Natural killer cell treated with Interleukin-12 subunit alpha and Interleukin-12 subunit beta and Interleukin-15 and Interleukin-18, amount 100 ng/mL, for 72 hours (primary cell): Measurements from ENCODE around the gene NET1. TPM values are rescaled to one million over a fixed set of nuclear protein-coding genes. Genes with fewer than 3 reads are reported as not detected.
"Not testable (repeated sequence)": the region's sequence is repeated elsewhere in the genome, so short reads cannot be mapped to it uniquely, and the experiment has no call there.

Source experiments
- ATAC-seq, 2 donors: fragments of 150-1000 bp; cut with Tn5 transposase in 1 of 2; sonication (Bioruptor Pico), chemical (Tn5 transposase) in 1 of 2; 2 replicates each; pipeline ENCODE4 v1.10.0; 2021
- DNase-seq: peaks from one replicate; pipeline ENCODE4 v3.0.0; 2022; ENCODE audit warnings: low spot score
- H3K27ac Mint-ChIP-seq, 2 donors: 1 replicate in 1 of 2; 2 replicates in 1 of 2; pipeline ENCODE4 v1.8.0; 2022; ENCODE audit warnings: mixed read lengths in 2 of 2, mild to moderate bottlenecking in 1 of 2, moderate library complexity in 1 of 2
- H3K27me3 Mint-ChIP-seq, 2 donors: 1 replicate in 1 of 2; 2 replicates in 1 of 2; pipeline ENCODE4 v1.8.0; 2022; ENCODE audit warnings: mixed read lengths in 2 of 2
- H3K36me3 Mint-ChIP-seq: one replicate; pipeline ENCODE4 v1.8.0; 2022; ENCODE audit warnings: mixed read lengths
- H3K4me1 Mint-ChIP-seq, 2 donors: 1 replicate in 1 of 2; 2 replicates in 1 of 2; pipeline ENCODE4 v1.8.0; 2022; ENCODE audit warnings: low read depth in 2 of 2, mixed read lengths in 2 of 2, mild to moderate bottlenecking in 1 of 2
- H3K4me3 Mint-ChIP-seq: one replicate; pipeline ENCODE4 v1.8.0; 2022; ENCODE audit warnings: mixed read lengths
- H3K9me3 Mint-ChIP-seq: 2 replicates; pipeline ENCODE4 v1.8.0; 2022; ENCODE audit warnings: mixed read lengths
- total RNA-seq, 2 donors: library from RNA; stranded (reverse); gene quantifications; one replicate each; pipeline ENCODE4 v1.2.3, GENCODE V29; 2022

NET1 gene
- total RNA-seq, 2 donors from 2014 or later = 20.1 to 36.0 TPM

DNA sequence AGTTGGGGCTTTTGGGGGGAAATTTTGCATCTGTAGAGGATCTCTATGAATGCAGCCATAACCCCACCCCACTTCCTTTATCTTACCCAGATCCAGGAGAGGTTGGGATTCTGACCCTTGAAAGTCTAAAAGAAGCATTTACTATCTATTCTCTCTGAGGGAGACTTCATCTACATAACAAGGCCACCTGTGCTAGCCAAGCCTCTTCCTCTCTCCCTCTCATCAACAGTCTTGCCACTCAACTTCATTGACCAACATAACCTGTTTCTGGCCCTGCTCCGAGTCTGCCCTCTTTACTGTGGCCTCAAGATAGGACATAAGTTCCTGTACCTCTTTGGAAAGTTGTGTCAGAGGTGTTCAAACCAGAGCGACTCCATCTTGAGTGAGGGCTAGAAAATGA is 27.1 kb upstream of the NET1 start:
- no peak for ATAC-seq
- H3K4me1 Mint-ChIP-seq = no peaks in the 10 kb centered on the region
- DNase-seq = no peak
- H3K27ac Mint-ChIP-seq = no peak overlapping the region
- peaks cover 10% of the 10 kb centered on the region for H3K36me3 Mint-ChIP-seq
- peaks cover 5% of the 10 kb centered on the region for H3K9me3 Mint-ChIP-seq
- no peak overlapping the region for H3K4me3 Mint-ChIP-seq
- H3K27me3 Mint-ChIP-seq = peaks cover 0 to 6% of the 10 kb centered on the region in 2 donors

DNA sequence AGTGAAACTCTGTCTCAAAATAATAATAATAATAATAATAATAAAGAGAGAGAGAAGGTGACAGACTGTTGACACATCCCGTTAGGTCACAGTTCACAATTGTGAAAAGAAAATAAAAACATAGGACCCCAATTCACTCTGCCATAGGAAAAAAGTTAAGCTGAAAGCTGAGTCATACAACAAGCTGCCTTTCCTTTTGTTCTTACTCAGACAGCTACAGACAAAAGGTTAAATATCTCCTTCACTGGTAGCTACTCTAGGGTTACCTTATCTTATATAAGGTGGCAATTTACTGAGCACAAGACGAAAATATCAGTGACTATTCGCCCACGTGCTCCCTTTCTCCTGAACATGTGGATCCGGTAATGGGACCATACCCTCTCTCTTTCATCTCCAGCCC is 25.2 kb upstream of the NET1 start:
- no peak for ATAC-seq
- Mint-ChIP-seq H3K4me1 (no peaks in the 10 kb centered on the region), H3K4me3 (no peak overlapping the region), H3K27me3 (peaks cover 0 to 6% of the 10 kb centered on the region in 2 donors), H3K36me3 (peaks cover 26% of the 10 kb centered on the region), H3K27ac (no peak overlapping the region), H3K9me3 (peaks cover 9% of the 10 kb centered on the region)
- DNase-seq = no peak

DNA sequence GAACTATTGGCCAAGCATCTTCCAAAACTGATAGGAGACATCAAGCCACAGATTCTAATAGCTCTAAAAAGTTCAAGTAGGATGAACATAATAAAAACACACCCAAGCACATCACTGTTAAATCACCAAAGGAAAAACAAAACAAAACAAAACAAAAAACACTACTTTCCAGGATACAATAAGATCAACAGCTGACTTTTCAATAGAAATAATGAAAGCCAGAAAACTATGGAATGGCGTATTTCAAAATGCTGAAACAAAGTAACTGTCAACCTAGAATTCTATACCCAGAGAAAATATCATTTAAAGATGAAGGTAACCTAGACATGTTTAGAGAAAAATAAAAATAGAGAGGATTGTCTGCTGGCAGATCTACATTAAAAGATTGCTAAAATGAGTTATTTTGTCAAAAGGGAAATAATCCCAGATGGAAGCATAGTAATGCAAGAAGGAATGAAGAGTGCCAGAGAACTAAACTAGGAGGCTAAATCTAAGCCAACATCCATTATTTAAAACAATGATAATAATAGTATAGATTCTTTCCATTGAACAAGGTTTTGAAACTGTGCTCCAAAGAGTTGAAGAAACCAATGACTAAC is 21.7 kb upstream of the NET1 start:
- ATAC-seq = no peak
- peaks cover 30% of the 10 kb centered on the region for H3K36me3 Mint-ChIP-seq
- H3K4me1 Mint-ChIP-seq = no peaks in the 10 kb centered on the region
- H3K9me3 Mint-ChIP-seq = peaks cover 9% of the 10 kb centered on the region
- H3K4me3 Mint-ChIP-seq = no peak overlapping the region
- no peak for DNase-seq
- H3K27ac Mint-ChIP-seq = no peak overlapping the region
- H3K27me3 Mint-ChIP-seq = peaks cover 3 to 6% of the 10 kb centered on the region in 2 donors

DNA sequence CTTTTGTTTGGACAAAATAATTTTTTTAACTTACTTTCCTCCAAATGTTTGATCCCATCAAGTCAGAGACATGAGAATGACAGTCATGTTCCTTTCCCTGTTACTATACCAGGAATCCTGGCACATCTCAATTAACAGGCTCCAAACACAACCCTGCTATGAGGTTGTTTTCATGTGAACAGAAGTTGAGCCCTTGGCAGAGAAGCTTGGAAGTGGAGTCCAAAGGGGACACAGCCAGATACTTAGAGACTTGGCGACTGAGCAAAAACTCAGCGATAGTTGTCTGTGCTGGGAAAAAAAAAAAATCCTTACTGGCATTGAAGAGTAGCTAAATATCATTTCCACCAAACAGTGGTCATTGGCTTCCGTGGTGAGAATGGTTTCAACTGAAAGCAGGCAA is 20.6 kb upstream of the NET1 start:
- peaks cover 0 to 3% of the 10 kb centered on the region in 2 donors for H3K27me3 Mint-ChIP-seq
- peaks cover 9% of the 10 kb centered on the region for H3K9me3 Mint-ChIP-seq
- H3K36me3 Mint-ChIP-seq = peaks cover 30% of the 10 kb centered on the region

DNA sequence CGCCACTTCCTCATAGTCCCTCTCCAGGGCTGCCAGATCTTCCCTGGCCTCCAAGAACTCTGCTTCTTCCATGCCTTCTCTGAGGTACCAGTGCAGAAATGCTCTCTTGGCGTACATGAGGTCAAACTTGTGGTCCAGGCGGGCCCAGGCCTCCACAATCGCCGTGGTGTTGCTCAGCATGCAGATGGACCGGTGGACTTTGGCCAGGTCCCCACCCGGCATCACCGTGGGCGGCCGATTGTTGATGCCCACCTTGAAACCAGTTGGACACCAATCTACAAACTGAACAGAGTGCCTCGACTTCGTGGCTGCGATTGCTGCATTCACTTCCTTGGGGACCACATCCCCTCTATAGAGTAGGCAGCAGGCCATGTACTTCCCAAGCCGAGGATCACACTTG is 18.8 kb upstream of the NET1 start:
- no peak overlapping the region for H3K27ac Mint-ChIP-seq
- H3K36me3 Mint-ChIP-seq = peaks cover 25% of the 10 kb centered on the region
- peaks cover 11 to 12% of the 10 kb centered on the region in 2 donors for H3K27me3 Mint-ChIP-seq
- no peak overlapping the region for H3K4me3 Mint-ChIP-seq
- no peak for DNase-seq
- H3K9me3 Mint-ChIP-seq = peaks cover 9% of the 10 kb centered on the region
- no peaks in the 10 kb centered on the region for H3K4me1 Mint-ChIP-seq
- no peak for ATAC-seq

More for the DNA sequence above, 20.6 kb upstream of the NET1 start:
- DNase-seq = no peak
- no peak overlapping the region for H3K27ac Mint-ChIP-seq
- no peak for ATAC-seq
- no peak overlapping the region for H3K4me3 Mint-ChIP-seq
- no peaks in the 10 kb centered on the region for H3K4me1 Mint-ChIP-seq

DNA sequence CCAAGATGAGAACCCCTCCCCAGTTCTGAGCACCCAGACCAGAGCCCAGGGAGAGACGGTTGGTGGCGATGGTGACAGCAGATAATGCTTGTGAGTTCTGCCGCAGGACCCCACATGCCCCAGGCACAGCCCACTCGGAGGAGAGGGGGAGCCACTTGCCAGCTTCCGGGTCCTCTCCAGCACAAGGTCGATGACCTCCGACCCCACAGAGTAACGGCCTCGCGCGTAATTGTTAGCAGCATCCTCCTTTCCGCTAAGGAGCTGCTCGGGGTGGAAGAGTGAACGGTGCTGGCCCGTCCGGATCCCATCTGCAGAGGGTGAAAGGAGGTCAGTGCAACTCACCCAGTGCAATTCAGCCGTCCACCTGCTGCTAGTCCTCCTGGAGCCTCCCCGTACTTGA is 17.2 kb upstream of the NET1 start:
- no peak overlapping the region for H3K27ac Mint-ChIP-seq

DNA sequence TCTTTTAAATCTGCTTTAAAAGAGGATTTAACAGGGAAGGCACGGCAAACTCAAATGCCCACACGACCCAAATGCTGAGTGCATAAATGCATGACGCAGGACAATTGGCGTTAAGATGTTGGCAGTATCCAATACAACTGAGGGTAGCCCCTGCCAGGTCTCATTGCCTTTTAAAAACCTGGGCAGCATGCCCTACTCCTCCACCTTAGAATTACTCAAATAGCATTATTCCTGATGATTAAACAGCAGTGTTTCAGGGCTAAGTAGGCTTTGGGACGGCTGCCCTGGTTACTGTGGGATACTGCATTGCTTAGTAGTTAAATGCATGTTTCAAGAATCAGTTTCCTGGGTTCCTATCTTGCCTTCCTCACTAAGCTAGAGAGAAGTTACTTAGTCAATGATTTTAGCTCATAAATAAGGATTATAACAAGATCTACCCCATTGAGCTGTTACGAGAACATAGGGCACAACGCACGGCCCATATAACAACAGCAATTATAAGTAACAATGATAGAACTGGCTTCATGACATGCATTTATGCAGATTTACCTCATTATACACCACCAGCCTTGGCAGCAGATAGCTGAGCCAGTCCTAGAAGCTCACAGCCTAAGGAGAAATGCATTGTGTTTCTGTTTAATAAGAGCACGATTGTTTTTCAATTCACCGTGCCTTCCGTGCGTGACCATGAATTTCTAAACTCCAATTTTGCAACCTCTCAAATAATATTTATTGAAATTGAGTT is 15.6 kb upstream of the NET1 start:
- Mint-ChIP-seq H3K27me3 (peaks cover 11 to 23% of the 10 kb centered on the region in 2 donors), H3K27ac (no peak overlapping the region), H3K36me3 (peaks cover 5% of the 10 kb centered on the region), H3K4me1 (no peaks in the 10 kb centered on the region), H3K9me3 (no peaks in the 10 kb centered on the region), H3K4me3 (no peak overlapping the region)
- no peak for DNase-seq
- ATAC-seq = no peak

More for the DNA sequence above, 17.2 kb upstream of the NET1 start:
- Mint-ChIP-seq H3K36me3 (peaks cover 19% of the 10 kb centered on the region), H3K4me3 (no peak overlapping the region), H3K4me1 (no peaks in the 10 kb centered on the region), H3K27me3 (peaks cover 11 to 18% of the 10 kb centered on the region in 2 donors), H3K9me3 (peaks cover 4% of the 10 kb centered on the region)
- DNase-seq (no peak), ATAC-seq (no peak)

DNA sequence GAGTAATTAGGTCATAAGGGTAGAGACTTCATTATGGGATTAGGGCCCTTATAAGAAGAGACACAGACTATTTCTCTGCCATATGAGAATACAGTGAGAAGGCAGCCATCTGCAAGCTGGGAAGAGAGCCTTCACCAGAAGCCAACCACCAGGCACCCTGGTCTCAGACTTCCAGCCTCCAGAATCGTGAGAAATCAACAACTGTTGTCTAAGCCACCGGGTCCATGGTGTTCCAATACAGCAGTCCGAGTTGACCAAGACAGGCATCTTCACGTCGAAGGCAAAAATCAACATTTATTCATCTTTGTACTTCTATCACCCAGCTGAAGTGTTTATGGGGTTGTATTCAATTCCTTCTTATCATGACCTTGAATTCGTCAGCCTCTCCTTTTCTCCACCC is 13.0 kb upstream of the NET1 start:
- Mint-ChIP-seq H3K36me3 (no peaks in the 10 kb centered on the region), H3K27me3 (peaks cover 11 to 20% of the 10 kb centered on the region in 2 donors), H3K4me1 (no peaks in the 10 kb centered on the region), H3K4me3 (no peak overlapping the region), H3K9me3 (no peaks in the 10 kb centered on the region), H3K27ac (no peak overlapping the region)
- DNase-seq (no peak), ATAC-seq (no peak)

DNA sequence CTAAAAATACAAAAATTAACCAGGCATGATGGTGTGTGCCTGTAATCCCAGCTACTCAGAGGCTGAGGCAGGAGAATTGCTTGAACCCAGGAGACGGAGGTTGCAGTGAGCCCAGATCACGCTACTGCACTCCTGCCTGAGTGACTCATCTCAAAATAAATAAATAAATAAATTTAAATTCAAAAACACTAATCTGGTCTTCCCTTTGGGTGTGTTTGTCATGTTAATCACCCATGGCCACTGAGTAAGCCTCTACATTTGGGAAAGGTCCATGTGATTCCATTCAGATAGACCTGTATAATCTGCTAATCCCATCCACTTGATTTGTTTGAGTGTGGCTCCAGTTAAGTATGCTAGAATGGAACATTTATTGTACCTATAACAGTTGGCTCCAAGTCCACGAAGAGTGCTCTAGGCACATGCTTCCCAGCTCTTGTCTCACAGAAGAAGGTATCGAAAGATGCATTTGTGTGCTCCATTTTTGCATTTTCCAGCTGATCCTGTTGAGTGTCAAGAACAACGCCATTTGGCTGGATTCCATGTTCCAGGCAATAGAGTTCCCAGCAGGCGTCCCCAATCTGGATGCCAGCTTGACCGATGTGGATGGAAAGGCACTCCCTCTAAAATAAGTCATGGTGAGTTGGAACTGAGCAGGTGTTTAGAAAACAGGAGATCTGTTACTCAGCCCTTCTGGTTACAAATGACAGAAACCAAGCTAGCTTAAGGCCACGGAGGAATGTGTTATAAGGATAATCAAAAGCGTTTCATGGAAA is 11.7 kb upstream of the NET1 start:
- Mint-ChIP-seq H3K4me3 (no peak overlapping the region), H3K36me3 (no peaks in the 10 kb centered on the region), H3K9me3 (no peaks in the 10 kb centered on the region), H3K27me3 (peaks cover 11 to 20% of the 10 kb centered on the region in 2 donors), H3K4me1 (no peaks in the 10 kb centered on the region), H3K27ac (no peak overlapping the region)
- ATAC-seq = no peak
- no peak for DNase-seq

DNA sequence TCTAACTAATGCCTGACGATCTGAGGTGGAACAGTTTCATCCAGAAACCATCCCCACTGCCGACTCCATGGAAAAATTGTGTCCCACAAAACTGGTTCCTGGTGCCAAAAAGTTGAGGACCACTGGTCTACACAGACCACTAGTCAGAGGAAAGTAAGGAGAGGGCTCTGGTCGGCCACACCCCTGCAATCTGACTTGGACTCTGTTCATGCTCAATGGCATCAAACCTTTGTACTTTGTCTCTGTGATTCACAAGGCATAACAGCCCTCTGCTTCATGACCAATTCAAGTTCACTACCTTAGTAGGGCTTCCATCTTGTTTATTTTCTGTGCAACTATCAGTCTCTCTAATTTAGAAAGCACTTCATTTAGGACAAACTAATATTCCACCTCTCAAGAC is 9.6 kb upstream of the NET1 start:
- Mint-ChIP-seq H3K27me3 (peaks cover 3 to 15% of the 10 kb centered on the region in 2 donors), H3K4me3 (no peak overlapping the region), H3K9me3 (no peaks in the 10 kb centered on the region), H3K27ac (no peak overlapping the region), H3K4me1 (no peaks in the 10 kb centered on the region), H3K36me3 (no peaks in the 10 kb centered on the region)
- DNase-seq = no peak
- ATAC-seq = no peak

DNA sequence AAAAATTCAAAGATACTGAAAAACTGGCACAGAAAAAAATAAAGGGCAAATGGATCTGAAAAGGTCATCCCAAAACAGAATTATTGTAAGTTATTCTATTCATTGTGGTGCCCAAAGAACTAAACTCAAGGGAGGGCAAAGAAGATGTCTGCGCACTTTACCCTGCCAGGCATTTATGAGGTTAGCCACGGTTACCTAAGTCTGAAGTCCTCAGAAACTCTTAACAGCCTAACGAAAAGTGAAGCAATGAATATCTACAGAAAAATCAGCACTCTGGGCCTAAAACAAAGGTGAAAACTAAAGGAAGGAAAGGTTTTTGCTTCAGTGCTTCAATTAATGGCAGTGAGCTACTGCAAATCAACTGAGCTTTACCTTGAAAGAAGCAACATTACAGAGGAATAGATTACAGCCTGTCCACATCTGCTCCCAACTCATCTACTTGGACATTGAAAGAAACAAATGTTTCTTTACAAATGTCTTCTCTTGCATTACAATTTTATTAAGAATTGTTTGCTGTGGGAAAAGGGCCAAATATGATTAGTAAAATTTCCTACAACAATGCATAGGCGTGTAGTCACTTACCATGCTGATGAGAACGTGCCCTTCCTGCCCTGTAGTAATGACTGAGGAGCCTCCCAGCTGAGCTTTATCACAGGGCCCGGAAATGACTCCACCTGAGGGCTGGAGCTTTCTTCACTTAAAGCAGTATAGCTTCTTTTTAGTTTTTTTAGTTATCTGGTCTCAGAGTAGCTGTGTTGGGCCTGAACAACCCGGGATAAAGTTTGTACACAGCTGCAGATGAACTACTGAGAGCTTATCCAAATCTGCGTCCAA is 7.9 kb upstream of the NET1 start, which contains the start of gene TUBAL3:
Gene TUBAL3, minus strand, starts transcription at position 621 of the 834 bp plus-strand sequence. Its CDS starts 36 bp downstream, at position 585.
- peaks cover 11 to 18% of the 10 kb centered on the region in 2 donors for H3K27me3 Mint-ChIP-seq
- H3K36me3 Mint-ChIP-seq = no peaks in the 10 kb centered on the region
- H3K9me3 Mint-ChIP-seq = no peaks in the 10 kb centered on the region
- DNase-seq = no peak
- no peak within 1 kb of the TSS for H3K27ac Mint-ChIP-seq
- no peak for ATAC-seq
- H3K4me1 Mint-ChIP-seq = no peaks in the 10 kb centered on the region
- H3K4me3 Mint-ChIP-seq = no peak within 1 kb of the TSS

DNA sequence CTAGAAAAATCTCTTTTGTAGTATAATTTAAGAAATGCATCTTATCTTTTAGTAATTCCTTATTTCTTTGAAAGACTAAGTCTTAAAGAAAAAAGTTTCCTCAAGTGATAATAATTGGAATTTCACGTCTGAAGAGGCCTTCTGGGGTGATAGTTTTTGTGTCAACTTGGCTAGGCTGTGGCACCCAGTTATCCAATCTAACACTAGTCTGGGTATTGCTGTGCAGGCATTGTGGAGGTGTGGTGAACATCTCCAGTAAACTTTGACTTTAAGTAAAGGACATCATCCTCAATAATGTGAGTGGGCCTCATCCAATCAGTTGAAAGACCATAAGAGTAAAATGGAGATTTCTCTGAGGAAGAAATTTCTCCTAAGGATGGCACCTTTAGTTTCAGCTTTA is 5.4 kb upstream of the NET1 start:
- Mint-ChIP-seq H3K4me3 (no peak overlapping the region), H3K27me3 (peaks cover 15 to 23% of the 10 kb centered on the region in 2 donors), H3K36me3 (peaks cover 5% of the 10 kb centered on the region), H3K9me3 (no peaks in the 10 kb centered on the region), H3K27ac (no peak overlapping the region), H3K4me1 (no peaks in the 10 kb centered on the region)
- DNase-seq (no peak), ATAC-seq (no peak)

DNA sequence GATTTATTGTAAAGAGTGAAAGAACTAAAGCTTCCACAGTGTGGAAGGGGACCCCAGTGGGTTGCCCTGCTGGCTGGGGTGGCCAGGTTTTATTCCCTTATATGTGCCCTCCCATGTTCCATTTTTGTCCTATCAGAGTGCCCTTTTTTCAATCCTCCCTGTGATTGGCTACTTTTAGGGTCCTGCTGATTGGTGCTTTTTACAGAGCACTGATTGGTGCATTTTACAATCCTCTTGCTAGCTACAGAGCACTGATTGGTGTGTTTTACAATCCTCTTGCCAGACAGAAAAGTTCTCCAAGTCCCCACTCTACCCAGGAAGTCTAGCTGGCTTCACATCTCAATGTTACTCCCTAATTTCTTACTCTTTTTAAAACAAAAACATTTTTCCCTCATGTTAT is 1.6 kb upstream of the NET1 start:
- not testable (repeated sequence) for ATAC-seq, H3K4me1 Mint-ChIP-seq, H3K4me3 Mint-ChIP-seq, H3K9me3 Mint-ChIP-seq, H3K27ac Mint-ChIP-seq, H3K36me3 Mint-ChIP-seq, DNase-seq
- peaks cover 15 to 23% of the 10 kb centered on the region in 2 donors for H3K27me3 Mint-ChIP-seq
